Measurements from ENCODE around the gene EXPH5.

Gene EXPH5

DNA sequence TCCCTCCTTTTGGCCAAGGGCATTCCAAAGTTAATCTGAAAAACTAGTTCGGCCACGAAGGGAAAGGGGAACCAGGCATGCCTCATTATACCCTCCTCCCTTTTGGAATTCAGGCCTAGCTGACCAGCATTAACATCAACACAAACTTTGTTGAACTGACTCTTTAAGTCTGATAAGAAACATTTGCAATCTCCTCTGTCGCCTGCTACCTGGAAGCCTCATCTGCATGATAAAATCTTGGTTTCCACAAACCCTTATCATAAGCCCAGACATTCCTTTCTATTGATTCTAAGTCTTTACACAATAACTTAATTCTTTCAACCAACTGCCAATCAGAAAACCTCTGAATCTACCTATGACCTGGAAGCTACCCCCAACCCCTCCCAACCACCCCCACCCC is 106.7 kb downstream of the EXPH5 start:
- no peak overlapping the region for H3K4me3 ChIP-seq (ENCODE audit: low read length)
- TF ChIP-seq, protein P1, sequence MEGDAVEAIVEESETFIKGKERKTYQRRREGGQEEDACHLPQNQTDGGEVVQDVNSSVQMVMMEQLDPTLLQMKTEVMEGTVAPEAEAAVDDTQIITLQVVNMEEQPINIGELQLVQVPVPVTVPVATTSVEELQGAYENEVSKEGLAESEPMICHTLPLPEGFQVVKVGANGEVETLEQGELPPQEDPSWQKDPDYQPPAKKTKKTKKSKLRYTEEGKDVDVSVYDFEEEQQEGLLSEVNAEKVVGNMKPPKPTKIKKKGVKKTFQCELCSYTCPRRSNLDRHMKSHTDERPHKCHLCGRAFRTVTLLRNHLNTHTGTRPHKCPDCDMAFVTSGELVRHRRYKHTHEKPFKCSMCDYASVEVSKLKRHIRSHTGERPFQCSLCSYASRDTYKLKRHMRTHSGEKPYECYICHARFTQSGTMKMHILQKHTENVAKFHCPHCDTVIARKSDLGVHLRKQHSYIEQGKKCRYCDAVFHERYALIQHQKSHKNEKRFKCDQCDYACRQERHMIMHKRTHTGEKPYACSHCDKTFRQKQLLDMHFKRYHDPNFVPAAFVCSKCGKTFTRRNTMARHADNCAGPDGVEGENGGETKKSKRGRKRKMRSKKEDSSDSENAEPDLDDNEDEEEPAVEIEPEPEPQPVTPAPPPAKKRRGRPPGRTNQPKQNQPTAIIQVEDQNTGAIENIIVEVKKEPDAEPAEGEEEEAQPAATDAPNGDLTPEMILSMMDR (IDR thresholded peaks at IDR 0.05; ENCODE audit: insufficient read depth, low read depth, low read length, missing control alignments): no peak
- DNase-seq (ENCODE audit: low read depth): no peak

DNA sequence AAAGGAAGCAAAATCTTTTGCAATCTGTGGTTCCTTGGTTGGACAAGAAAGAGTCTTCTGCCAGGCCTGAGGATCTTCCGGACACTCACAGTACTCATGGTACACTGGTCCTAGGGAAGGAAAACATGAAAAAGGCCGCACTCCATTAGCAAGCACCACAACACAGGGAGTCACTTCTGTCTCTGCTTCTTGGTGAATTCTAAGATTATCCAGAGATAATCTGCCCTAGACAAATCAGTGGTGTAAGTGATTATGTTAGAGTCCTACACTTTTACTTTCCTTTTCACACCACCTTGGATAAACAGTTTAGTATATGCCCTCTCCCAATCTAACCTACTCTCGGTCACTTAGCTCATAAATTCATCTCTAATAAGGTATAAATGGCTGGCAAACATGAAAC is 107.2 kb downstream of the EXPH5 start:
- no peak overlapping the region for H3K4me3 ChIP-seq (ENCODE audit: low read length)
- TF ChIP-seq, protein P1 (IDR thresholded peaks at IDR 0.05; ENCODE audit: insufficient read depth, low read depth, low read length, missing control alignments): no peak
- DNase-seq (ENCODE audit: low read depth): no peak

DNA sequence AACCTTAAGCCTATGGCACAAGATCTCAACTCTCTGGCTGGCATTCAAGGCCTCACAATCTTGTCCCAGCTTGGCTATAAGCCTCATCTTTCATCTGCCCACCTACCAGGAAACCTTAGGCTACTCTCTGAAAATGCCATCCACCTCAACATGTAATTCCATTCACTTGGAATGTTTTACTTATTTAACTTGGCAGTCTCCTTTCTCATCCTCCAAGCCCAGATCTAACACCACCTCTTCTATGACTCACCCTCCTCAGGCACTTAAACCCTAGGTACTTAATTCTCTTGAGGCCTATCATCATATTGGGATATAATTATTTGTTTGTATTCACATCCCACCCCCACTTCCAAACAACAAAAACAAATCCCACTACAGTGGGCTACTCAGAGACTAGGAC is 110.4 kb downstream of the EXPH5 start:
- no peak overlapping the region for H3K4me3 ChIP-seq (ENCODE audit: low read length)
- TF ChIP-seq, protein P1 (IDR thresholded peaks at IDR 0.05; ENCODE audit: insufficient read depth, low read depth, low read length, missing control alignments): no peak
- DNase-seq (ENCODE audit: low read depth): peak; percentile 60

DNA sequence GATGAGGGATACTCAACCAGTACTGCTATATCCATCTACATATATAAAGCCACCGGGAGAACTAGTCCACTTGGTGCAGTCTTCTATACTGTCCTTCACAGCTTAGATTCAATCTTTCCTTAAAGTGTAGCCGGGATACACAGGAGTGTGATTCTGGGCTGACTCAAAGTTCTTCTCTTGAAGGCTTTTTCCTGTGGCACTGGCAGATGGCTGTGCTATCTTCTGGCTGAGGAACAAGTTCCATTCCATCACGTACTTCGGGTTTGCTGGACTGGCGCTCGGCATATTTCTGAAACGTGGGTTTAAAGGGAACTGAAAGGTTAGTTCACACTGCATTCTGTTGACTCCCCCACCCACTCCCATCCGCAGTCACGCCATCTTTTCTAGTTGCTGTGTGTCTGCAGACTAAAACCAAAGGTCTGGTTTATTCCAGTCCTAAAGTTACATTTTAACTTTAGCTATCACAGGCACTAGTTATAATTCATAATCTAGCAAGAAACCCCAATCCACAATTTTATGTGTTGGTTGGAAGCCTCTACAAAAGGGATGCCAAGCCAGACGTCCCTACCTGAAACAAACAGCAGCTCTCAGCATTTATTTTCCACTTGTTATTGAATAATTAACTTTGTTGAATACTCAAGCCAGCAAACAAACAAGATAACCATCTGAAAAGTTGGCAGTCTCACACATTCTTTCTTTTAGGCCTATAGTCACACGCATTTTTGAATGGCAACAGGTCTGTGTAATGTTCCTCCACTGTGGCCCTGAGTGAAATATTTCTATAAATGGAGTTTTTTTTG is 118.7 kb downstream of the EXPH5 start:
- H3K4me3 ChIP-seq (ENCODE audit: low read length): no peak overlapping the region
- TF ChIP-seq, protein P1 (IDR thresholded peaks at IDR 0.05; ENCODE audit: insufficient read depth, low read depth, low read length, missing control alignments): no peak
- DNase-seq (ENCODE audit: low read depth): no peak

DNA sequence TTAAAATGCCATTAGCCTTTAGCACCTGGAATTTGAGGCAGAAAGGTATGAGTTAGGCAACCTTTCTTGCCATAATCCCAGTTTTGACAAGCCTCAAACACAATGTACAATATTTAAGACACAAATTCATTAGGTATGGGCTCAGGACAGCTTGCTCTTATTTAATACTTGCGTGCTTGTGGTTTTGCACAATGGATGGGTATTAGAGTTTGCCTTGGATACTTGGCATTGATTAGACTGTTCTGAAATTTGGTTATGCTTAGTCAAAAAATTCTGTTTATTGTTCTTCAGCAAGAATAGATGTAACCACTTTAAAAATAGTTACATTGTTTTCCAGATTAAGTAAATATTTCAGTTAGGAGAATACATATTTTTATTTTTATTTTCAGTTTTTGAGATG is 120.9 kb downstream of the EXPH5 start:
- H3K4me3 ChIP-seq (ENCODE audit: low read length): no peak overlapping the region
- TF ChIP-seq, protein P1 (IDR thresholded peaks at IDR 0.05; ENCODE audit: insufficient read depth, low read depth, low read length, missing control alignments): no peak
- no peak for DNase-seq (ENCODE audit: low read depth)

DNA sequence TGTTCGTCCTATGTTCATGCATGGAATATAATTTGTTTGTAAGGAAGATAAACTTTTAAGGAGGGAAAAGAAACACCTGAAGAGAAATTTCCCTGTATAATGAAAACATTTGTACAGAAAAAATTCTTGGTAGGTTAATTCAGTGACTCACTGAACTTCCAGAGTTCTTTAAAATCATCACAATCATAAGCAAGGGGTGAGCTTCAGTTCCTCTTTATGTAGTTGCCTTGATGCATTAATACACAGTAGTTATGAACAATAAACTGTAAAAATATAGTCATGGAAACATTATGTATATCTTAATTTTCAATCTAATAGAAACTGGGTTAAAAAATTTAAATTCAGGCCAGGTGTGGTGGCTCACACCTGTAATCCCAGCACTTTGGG is 125.1 kb downstream of the EXPH5 start:
- no peak for DNase-seq (ENCODE audit: low read depth)
- TF ChIP-seq, protein P1 (IDR thresholded peaks at IDR 0.05; ENCODE audit: insufficient read depth, low read depth, low read length, missing control alignments): no peak
- H3K4me3 ChIP-seq (ENCODE audit: low read length): no peak overlapping the region

All from epithelial cell of esophagus (primary cell).